T47D (cell line): ENCODE results near the gene AMIGO1.
A peak's percentile ranks its signal among the peaks of the same experiment; 100 is the strongest.

Experiments used
- DNase-seq, 2 experiments: peaks; one replicate each; pipeline versions ENCODE4 v3.0.0 to v3.0.0-alpha.2; 2011 to 2012; ENCODE audit warnings: low read depth in 1 of 2, low spot score in 1 of 2
- JUND ChIP-seq: IDR thresholded peaks from 2 replicates; pipeline ENCODE4 v1.6.1; 2012; ENCODE audit warnings: low read depth
- in situ Hi-C: cut with HindIII; loops from 2 replicates; pipeline ENCODE4 v1.10.0; 2016; ENCODE audit warnings: low sequenced_read_pairs, low pct_unique_long_range_greater_than_20kb

The AMIGO1 gene

GRCh38 chr1:109493805-109494539 is 15.6 kb downstream of the AMIGO1 start, which contains the start of gene CYB561D1:
TSS of gene CYB561D1 (plus strand) at chr1:109494094. CDS start at chr1:109494140, 46 bp downstream.
- DNase-seq: peak; percentile 48 to 85
- TF ChIP-seq JUND: no peak
- in situ Hi-C loops: no loop called here

GRCh38 chr1:109493227-109493626 is 16.3 kb downstream of the AMIGO1 start:
- in situ Hi-C loops: no loop called here
- no peak for TF ChIP-seq JUND
- DNase-seq: peak in 1 of 2 experiments; percentile 50

- in situ Hi-C loops: no loop called here
- no peak for DNase-seq
Observed at GRCh38 chr1:109492779-109493178, 16.7 kb downstream of the AMIGO1 start.

GRCh38 chr1:109491372-109491771 is 18.2 kb downstream of the AMIGO1 start:
- no peak for TF ChIP-seq JUND
- DNase-seq: no peak
- in situ Hi-C loops: no loop called here

More at GRCh38 chr1:109492779-109493178, 16.7 kb downstream of the AMIGO1 start:
- no peak for TF ChIP-seq JUND

GRCh38 chr1:109490934-109491302 is 18.6 kb downstream of the AMIGO1 start:
- no peak for DNase-seq
- no peak for TF ChIP-seq JUND
- in situ Hi-C loops: no loop called here

- peak; percentile 58 to 74 for DNase-seq
- in situ Hi-C loops: no loop called here
- TF ChIP-seq JUND: no peak
Observed at GRCh38 chr1:109490029-109490933, 19.2 kb downstream of the AMIGO1 start.

GRCh38 chr1:109488696-109489095 is 20.8 kb downstream of the AMIGO1 start:
- TF ChIP-seq JUND: no peak
- in situ Hi-C loops: no loop called here

GRCh38 chr1:109488201-109488600 is 21.3 kb downstream of the AMIGO1 start:
- DNase-seq: no peak
- in situ Hi-C loops: no loop called here
- TF ChIP-seq JUND: no peak

More at GRCh38 chr1:109488696-109489095, 20.8 kb downstream of the AMIGO1 start:
- no peak for DNase-seq

- no peak for TF ChIP-seq JUND
- DNase-seq: no peak
- in situ Hi-C loops: no loop called here
Observed at GRCh38 chr1:109487261-109487660, 22.3 kb downstream of the AMIGO1 start.

- no peak for TF ChIP-seq JUND
- DNase-seq: no peak
- in situ Hi-C loops: no loop called here
Observed at GRCh38 chr1:109485001-109485400, 24.5 kb downstream of the AMIGO1 start.

- DNase-seq: no peak
- in situ Hi-C loops: no loop called here
- TF ChIP-seq JUND: no peak
Observed at GRCh38 chr1:109484519-109484975, 25.0 kb downstream of the AMIGO1 start.

- in situ Hi-C loops: no loop called here
- TF ChIP-seq JUND: no peak
Observed at GRCh38 chr1:109483672-109484518, 25.6 kb downstream of the AMIGO1 start, which contains the start of gene ATXN7L2. TSS of gene ATXN7L2 (plus strand) at chr1:109483905. CDS start at chr1:109483954, 49 bp downstream.

More at GRCh38 chr1:109483672-109484518, 25.6 kb downstream of the AMIGO1 start, which contains the start of gene ATXN7L2:
- DNase-seq: peak; percentile 92 to 95
